Tibial nerve (tissue), 4 donors: ENCODE results near the gene BUB1. TPM values are rescaled to one million over a fixed set of nuclear protein-coding genes. Genes with fewer than 3 reads are reported as not detected.

Source experiments
- DNase-seq, 2 donors: peaks; one replicate each; pipeline ENCODE4 v3.0.0-alpha.2; 2019; ENCODE audit warnings: low spot score in 2 of 2
- H3K27ac ChIP-seq, 4 donors: fragments of 200-600 bp; sonication (generic) in 3 of 4; one replicate each; pipeline ENCODE4 v1.5.1; 2017 to 2019; ENCODE audit warnings: mild to moderate bottlenecking in 1 of 4
- H3K27me3 ChIP-seq, 2 donors: fragments of 200-600 bp; sonication (generic) in 1 of 2; one replicate each; pipeline versions ENCODE4 v1.5.1 to v1.6.0; 2017 to 2019
- H3K36me3 ChIP-seq, 3 donors: fragments of 200-600 bp; sonication (generic); one replicate each; pipeline ENCODE4 v1.5.1; 2018 to 2019
- H3K4me1 ChIP-seq, 4 donors: fragments of 200-600 bp; sonication (generic) in 3 of 4; one replicate each; pipeline ENCODE4 v1.5.1; 2017 to 2019
- H3K4me3 ChIP-seq, 4 donors: fragments of 200-600 bp; sonication (generic) in 3 of 4; one replicate each; pipeline ENCODE4 v1.5.1; 2017 to 2019; ENCODE audit warnings: mild to moderate bottlenecking in 1 of 4, moderate library complexity in 1 of 4
- H3K9me3 ChIP-seq, 4 donors: fragments of 200-600 bp; sonication (generic) in 3 of 4; one replicate each; pipeline ENCODE4 v1.5.1; 2017 to 2019
- CTCF ChIP-seq, 5 experiments: fragments of 200-600 bp in 3 of 5; fragments of 450-650 bp in 2 of 5; sonication (generic) in 3 of 5; IDR thresholded peaks; one replicate each; pipeline ENCODE4 v1.5.1; 2016 to 2019; ENCODE audit warnings: antibody characterized with exemption in 5 of 5, mild to moderate bottlenecking in 3 of 5, moderate library complexity in 2 of 5
- EP300 ChIP-seq, 2 donors: sonication (generic); formaldehyde crosslinking; IDR thresholded peaks; one replicate each; pipeline ENCODE4 v1.6.1; 2017; ENCODE audit warnings: antibody characterized with exemption in 2 of 2, mild to moderate bottlenecking in 1 of 2
- POLR2A ChIP-seq, 2 donors: fragments of 450-650 bp; IDR thresholded peaks; one replicate each; pipeline ENCODE4 v1.6.1; 2017; ENCODE audit warnings: antibody characterized with exemption in 2 of 2, mild to moderate bottlenecking in 2 of 2, moderate library complexity in 2 of 2
- WGBS, 2 donors: methylation state at CpG; one replicate each; pipeline ENCODE4 v1.1.5; 2018; 5-methylcytosine and 5-hydroxymethylcytosine counted together
- total RNA-seq, 4 donors: library from RNA; depleted of rRNA; stranded (reverse); fragments of >200 nt; gene quantifications; one replicate each; pipeline ENCODE4 v1.1.0, GENCODE V29; 2016

BUB1 gene
- total RNA-seq, 4 donors from 2014 or later, result 0.42 to 1.8 (median 0.71) TPM

DNA sequence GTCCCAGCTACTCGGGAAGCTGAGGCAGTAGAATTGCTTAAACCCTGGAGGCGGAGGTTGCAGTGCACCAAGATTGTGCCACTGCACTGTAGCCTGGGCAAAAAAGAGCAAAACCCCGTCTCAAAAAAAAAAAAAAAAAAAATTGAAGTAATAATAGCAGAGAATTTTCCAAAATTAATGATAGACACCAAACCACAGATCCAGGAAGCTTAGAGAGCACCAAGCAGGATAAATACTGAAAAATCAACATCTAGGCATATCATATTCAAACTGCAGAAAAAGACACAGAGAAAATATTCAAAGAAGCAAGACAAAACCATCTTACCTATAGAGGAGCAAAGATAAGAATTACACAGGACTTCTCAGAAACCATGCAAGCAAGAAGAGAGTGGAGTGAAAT, 33.5 kb downstream of the BUB1 start:
- DNase-seq, result no peak
- TF ChIP-seq EP300 (IDR thresholded peaks at IDR 0.05) (no peak), CTCF (IDR thresholded peaks at IDR 0.05) (no peak), POLR2A (IDR thresholded peaks at IDR 0.05) (no peak)
- Histone ChIP-seq H3K4me1 (no peaks in the 10 kb centered on the region), H3K36me3 (no peaks in the 10 kb centered on the region), H3K27ac (no peak overlapping the region), H3K27me3 (no peaks in the 10 kb centered on the region), H3K9me3 (no peaks in the 10 kb centered on the region), H3K4me3 (no peak overlapping the region)
- WGBS, 2 donors, result 95% methylated on average over 3 of the region's 3 CpGs

DNA sequence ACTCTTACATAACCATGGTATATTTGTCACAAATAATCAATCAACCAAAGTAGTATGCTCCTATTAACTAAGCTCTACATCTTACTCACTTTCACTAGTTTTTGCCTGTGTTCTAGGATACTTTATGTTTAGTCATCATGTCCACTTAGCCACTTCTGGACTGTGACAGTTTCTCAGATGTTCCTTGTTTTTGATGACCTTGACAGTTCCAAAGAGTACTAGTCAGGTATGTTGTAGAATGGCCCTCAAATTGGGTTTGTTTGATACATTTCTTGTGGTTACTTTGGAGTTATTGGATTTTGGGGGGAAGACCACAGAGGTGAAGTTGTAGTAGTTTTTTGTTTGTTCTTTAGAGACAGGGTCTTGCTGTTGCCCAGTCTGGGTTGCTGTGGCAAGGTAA, 35.5 kb downstream of the BUB1 start:
- H3K4me3 ChIP-seq, result no peak overlapping the region
- no peak overlapping the region for H3K27ac ChIP-seq
- H3K27me3 ChIP-seq, result no peaks in the 10 kb centered on the region
- H3K36me3 ChIP-seq, result no peaks in the 10 kb centered on the region
- DNase-seq, result no peak
- no peak for TF ChIP-seq CTCF (IDR thresholded peaks at IDR 0.05)
- no peak for TF ChIP-seq EP300 (IDR thresholded peaks at IDR 0.05)
- no peak for TF ChIP-seq POLR2A (IDR thresholded peaks at IDR 0.05)
- no peaks in the 10 kb centered on the region for H3K4me1 ChIP-seq
- no peaks in the 10 kb centered on the region for H3K9me3 ChIP-seq

GRCh38 chr2:110639972-110640371, 37.9 kb downstream of the BUB1 start:
- Histone ChIP-seq H3K27me3 (no peaks in the 10 kb centered on the region), H3K4me1 (no peaks in the 10 kb centered on the region), H3K4me3 (no peak overlapping the region), H3K36me3 (no peaks in the 10 kb centered on the region), H3K27ac (no peak overlapping the region), H3K9me3 (no peaks in the 10 kb centered on the region)
- WGBS, 2 donors, result 85 to 87% methylated on average over 3 of the region's 3 CpGs
- DNase-seq, result no peak
- no peak for TF ChIP-seq CTCF (IDR thresholded peaks at IDR 0.05)
- no peak for TF ChIP-seq POLR2A (IDR thresholded peaks at IDR 0.05)
- TF ChIP-seq EP300 (IDR thresholded peaks at IDR 0.05), result no peak

GRCh38 chr2:110638952-110639695, 38.7 kb downstream of the BUB1 start:
- DNase-seq, result no peak
- TF ChIP-seq EP300 (IDR thresholded peaks at IDR 0.05) (no peak), POLR2A (IDR thresholded peaks at IDR 0.05) (no peak), CTCF (IDR thresholded peaks at IDR 0.05) (no peak)
- WGBS, 2 donors, result 86 to 89% methylated on average over 4 of the region's 4 CpGs
- Histone ChIP-seq H3K27me3 (no peaks in the 10 kb centered on the region), H3K4me1 (no peaks in the 10 kb centered on the region), H3K27ac (no peak overlapping the region), H3K36me3 (no peaks in the 10 kb centered on the region), H3K4me3 (no peak overlapping the region), H3K9me3 (no peaks in the 10 kb centered on the region)

GRCh38 chr2:110638004-110638403, 39.9 kb downstream of the BUB1 start:
- TF ChIP-seq POLR2A (IDR thresholded peaks at IDR 0.05) (no peak), CTCF (IDR thresholded peaks at IDR 0.05) (no peak), EP300 (IDR thresholded peaks at IDR 0.05) (no peak)
- Histone ChIP-seq H3K27me3 (no peaks in the 10 kb centered on the region), H3K4me1 (no peaks in the 10 kb centered on the region), H3K36me3 (no peaks in the 10 kb centered on the region), H3K27ac (no peak overlapping the region), H3K4me3 (no peak overlapping the region), H3K9me3 (no peaks in the 10 kb centered on the region)
- DNase-seq, result no peak
- 93 to 96% methylated on average over 1 of the region's 1 CpG for whole genome bisulfite sequencing, 2 donors
